Measurements from ENCODE around the gene PSEN2. TPM values are rescaled to one million over a fixed set of nuclear protein-coding genes. Genes with fewer than 3 reads are reported as not detected.

The PSEN2 gene
- total and polyA plus RNA-seq, 9 of the 15 experiments (the other 6 are each of a cell fraction or from before 2014, with no cell fraction given), result 2.3 to 21.5 (median 13.7) TPM

GRCh38 chr1:226940029-226940805 lies 69.8 kb downstream of the PSEN2 start, which contains the start of gene COQ8A (continued):
- TF ChIP-seq TOE1 (IDR thresholded peaks at IDR 0.05; ENCODE audit: borderline replicate concordance) (no peak), TOE1 (CRISPR knock-in tag; IDR thresholded peaks at IDR 0.05; ENCODE audit: borderline replicate concordance, low read depth) (no peak), ZNF347 (CRISPR knock-in tag; IDR thresholded peaks at IDR 0.05; ENCODE audit: low read depth) (no peak), ZBTB49 (CRISPR knock-in tag; IDR thresholded peaks at IDR 0.05; ENCODE audit: borderline replicate concordance) (0 out of 2 replicates have a peak, but pooled peaks have one; percentile 46), ZNF780A (CRISPR knock-in tag; IDR thresholded peaks at IDR 0.05) (no peak), ETV1 (tag; conservative IDR thresholded peaks at IDR 0.05; ENCODE audit: low read depth) (0 out of 2 replicates have a peak, but pooled peaks have one; percentile 6), GATA2 (CRISPR knock-in tag; IDR thresholded peaks at IDR 0.05) (no peak), NFIX (CRISPR knock-in tag; IDR thresholded peaks at IDR 0.05; ENCODE audit: low read depth) (no peak), MTA1 (IDR thresholded peaks at IDR 0.05; ENCODE audit: borderline replicate concordance) (no peak), PTBP1 (IDR thresholded peaks at IDR 0.05; ENCODE audit: low read depth, low read length) (peak; percentile 28; the same call in 1 of the 2 replicates), ZNF146 (CRISPR knock-in tag; IDR thresholded peaks at IDR 0.05; ENCODE audit: unreplicated experiment) (no peak), RFX1 (IDR thresholded peaks at IDR 0.05) (no peak), EP400 (IDR thresholded peaks at IDR 0.05) (peak; percentile 82; the same call in 1 of the 2 replicates), PURB (CRISPR knock-in tag; IDR thresholded peaks at IDR 0.05; ENCODE audit: low read depth) (no peak), GABPB1 (CRISPR knock-in tag; IDR thresholded peaks at IDR 0.05) (0 out of 2 replicates have a peak, but pooled peaks have one; percentile 71), DPF2 (IDR thresholded peaks at IDR 0.05) (no peak), AFF4 (CRISPR knock-in tag; IDR thresholded peaks at IDR 0.05) (peak; percentile 44; the same call in 1 of the 2 replicates), MYC (IDR thresholded peaks at IDR 0.05; ENCODE audit: low read depth, low read length) (peak; percentile 94), MYC (CRISPR knock-in tag; IDR thresholded peaks at IDR 0.05; ENCODE audit: borderline replicate concordance, low read depth) (peak; percentile 57; the same call in 1 of the 2 replicates)
- TF ChIP-seq, protein P1, sequence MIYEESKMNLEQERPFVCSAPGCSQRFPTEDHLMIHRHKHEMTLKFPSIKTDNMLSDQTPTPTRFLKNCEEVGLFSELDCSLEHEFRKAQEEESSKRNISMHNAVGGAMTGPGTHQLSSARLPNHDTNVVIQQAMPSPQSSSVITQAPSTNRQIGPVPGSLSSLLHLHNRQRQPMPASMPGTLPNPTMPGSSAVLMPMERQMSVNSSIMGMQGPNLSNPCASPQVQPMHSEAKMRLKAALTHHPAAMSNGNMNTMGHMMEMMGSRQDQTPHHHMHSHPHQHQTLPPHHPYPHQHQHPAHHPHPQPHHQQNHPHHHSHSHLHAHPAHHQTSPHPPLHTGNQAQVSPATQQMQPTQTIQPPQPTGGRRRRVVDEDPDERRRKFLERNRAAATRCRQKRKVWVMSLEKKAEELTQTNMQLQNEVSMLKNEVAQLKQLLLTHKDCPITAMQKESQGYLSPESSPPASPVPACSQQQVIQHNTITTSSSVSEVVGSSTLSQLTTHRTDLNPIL (CRISPR knock-in tag; IDR thresholded peaks at IDR 0.05), result no peak
